PC-3 (cell line): Measurements from ENCODE around the gene PPP1R26.

Source experiments
- CTCF ChIP-seq: fragments of 300-600 bp; sonication (generic); conservative IDR thresholded peaks from 2 replicates; pipeline ENCODE4 v1.5.1; 2017; ENCODE audit warnings: antibody characterized with exemption, low read depth, mild to moderate bottlenecking, low read length
- EZH2 ChIP-seq: fragments of 300-600 bp; sonication (generic); IDR thresholded peaks from one replicate; pipeline ENCODE4 v1.6.1; 2017; ENCODE audit warnings: antibody characterized with exemption, mild to moderate bottlenecking, low read length; ENCODE audit not compliant: unreplicated experiment

GRCh38 chr9:135499326-135500070 is 19.9 kb downstream of the PPP1R26 start:
- 0 out of 2 replicates have a peak, but pooled peaks have one; percentile 13 for TF ChIP-seq CTCF
- no peak for TF ChIP-seq EZH2
